GM21737 (cell line): ENCODE measurements around the gene SMIM23.

Source experiments
- ATAC-seq: cut with Tn5 transposase; IDR thresholded peaks from one replicate; pipeline ENCODE4 v1.9.1; 2021; ENCODE audit warnings: mild to moderate bottlenecking, moderate library complexity; ENCODE audit not compliant: unreplicated experiment

Gene SMIM23

GRCh38 chr5:171813813-171814490 lies 28.3 kb downstream of the SMIM23 start:
- ATAC-seq = no peak

GRCh38 chr5:171816666-171817065 lies 31.0 kb downstream of the SMIM23 start:
- no peak for ATAC-seq

- no peak for ATAC-seq
Observed at GRCh38 chr5:171820561-171820960, 34.9 kb downstream of the SMIM23 start.

DNA sequence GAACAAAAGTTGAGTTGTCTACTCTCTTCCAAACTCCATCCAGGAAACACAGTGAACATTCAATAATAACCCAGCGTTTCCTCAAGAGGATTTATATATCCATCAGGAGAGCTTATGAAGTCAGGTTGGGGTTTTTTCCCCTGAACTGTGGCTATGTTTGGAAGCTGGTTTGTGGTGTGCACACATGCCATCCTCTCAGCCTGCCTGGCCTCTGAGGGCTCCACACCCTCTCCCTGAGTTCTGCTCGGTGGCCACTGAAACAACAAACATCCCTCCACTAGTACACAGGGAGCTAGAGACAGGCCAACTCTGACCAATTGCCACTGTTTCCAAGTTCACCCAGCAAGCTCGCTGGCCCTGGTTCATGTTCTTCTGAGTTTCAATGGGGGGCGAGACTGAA lies 35.7 kb downstream of the SMIM23 start:
- no peak for ATAC-seq

- no peak for ATAC-seq
Observed at GRCh38 chr5:171823269-171823668, 37.7 kb downstream of the SMIM23 start.

- ATAC-seq = no peak
Observed at GRCh38 chr5:171825051-171825450, 39.4 kb downstream of the SMIM23 start.

- ATAC-seq = no peak
Observed at GRCh38 chr5:171826132-171826531, 40.5 kb downstream of the SMIM23 start.

GRCh38 chr5:171827162-171827561 lies 41.5 kb downstream of the SMIM23 start:
- no peak for ATAC-seq

- no peak for ATAC-seq
Observed at GRCh38 chr5:171830686-171831085, 45.1 kb downstream of the SMIM23 start.

DNA sequence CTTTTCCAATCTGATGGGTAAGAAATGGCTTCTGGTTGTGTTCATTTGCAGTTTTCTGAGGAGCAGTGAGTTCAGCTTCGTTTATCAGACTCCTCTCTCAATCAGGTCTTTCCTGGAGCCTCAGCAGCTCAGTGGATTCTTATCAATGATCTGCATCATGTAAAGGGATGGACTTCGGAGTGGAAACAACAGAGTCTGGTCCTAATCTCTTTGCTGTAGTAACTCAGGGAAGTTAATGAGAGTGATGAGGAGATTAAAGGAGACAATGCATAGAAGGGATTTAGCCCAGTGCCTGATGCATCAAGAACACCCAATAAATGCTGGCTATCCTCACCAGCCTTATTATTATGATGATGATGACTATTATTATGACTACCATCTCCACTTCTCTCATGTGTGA lies 47.2 kb downstream of the SMIM23 start:
- no peak for ATAC-seq

DNA sequence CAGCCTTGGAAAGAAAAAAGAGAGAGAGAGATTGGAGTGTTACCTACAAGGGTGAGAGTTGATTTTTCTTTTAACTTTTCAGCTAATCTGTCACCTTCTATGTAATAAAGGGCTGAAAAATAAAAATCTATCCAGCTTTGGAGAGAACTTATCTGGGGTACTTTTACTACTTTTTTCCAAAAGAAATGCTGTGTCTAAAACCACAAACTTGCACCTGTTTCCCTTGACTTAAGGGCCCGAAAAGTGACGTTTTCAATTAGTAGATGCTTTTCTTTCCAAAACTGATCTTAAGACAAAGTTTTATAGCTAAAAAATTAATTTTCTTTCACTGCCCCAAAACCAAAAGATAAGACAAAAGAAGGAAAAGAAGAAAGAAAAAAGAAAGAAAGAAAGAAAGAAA lies 48.8 kb downstream of the SMIM23 start:
- ATAC-seq = no peak

DNA sequence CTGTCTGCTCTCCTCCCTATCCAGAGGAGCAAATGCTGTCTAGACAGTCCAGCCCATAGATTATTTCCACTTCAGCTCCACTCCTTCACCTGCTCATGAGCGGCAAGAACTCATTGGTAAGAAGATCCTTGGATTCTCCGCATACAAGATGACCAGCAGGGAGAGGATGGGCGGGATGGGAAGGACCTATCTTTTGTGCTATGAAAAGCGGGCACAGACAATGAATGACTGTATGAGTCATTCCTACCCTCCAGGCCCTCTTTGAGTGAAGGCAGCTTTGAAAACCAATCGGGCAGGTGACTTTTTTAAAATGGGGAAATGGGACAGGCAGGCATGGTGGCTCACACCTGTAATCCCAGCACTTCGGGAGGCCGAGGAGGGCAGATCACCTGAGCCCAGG lies 49.4 kb downstream of the SMIM23 start:
- no peak for ATAC-seq

GRCh38 chr5:171837522-171837921 lies 51.9 kb downstream of the SMIM23 start:
- ATAC-seq = no peak

DNA sequence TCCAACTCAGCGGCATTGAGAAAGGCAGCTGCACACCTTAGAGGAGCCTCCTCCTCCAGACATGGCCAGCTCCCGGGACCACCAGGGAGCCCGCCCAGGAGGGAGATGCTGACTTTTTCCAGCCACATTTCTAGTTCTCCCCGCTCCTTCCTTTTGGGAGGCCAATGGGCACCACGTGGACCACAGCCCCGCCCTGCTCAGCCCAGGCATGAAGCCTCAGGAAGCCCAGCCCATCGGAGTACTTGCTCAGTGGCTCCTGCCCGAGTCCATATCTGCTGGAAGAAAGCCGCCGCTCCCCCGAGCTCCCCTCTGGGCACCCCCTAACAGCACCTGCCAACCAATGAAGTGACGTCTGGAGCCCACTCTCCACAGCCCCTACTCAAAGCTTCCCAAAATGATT lies 52.4 kb downstream of the SMIM23 start:
- no peak for ATAC-seq

DNA sequence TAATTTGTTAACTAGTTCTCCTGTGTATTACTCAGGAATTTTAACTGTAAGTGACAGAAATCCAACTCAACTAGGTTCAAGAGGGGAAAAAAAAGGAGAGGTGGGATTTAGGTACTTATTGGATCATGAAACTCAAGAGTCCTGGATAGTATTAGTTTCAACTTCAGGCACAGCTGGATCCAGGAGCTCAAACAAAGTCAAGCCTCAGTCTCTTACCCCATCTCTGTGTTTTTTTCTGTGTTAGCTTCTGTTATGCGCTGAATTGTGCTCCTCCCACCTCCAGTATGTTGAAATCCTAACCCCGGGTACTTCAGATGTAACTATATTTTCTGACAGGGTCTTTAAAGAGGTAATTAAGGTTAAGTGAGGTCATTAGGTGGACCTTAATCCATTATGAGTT lies 53.5 kb downstream of the SMIM23 start:
- ATAC-seq = no peak

GRCh38 chr5:171840066-171840465 lies 54.4 kb downstream of the SMIM23 start:
- ATAC-seq = no peak
